ENCODE results near the gene GPR101. TPM values are rescaled to one million over a fixed set of nuclear protein-coding genes. Genes with fewer than 3 reads are reported as not detected.

The GPR101 gene, protein sequence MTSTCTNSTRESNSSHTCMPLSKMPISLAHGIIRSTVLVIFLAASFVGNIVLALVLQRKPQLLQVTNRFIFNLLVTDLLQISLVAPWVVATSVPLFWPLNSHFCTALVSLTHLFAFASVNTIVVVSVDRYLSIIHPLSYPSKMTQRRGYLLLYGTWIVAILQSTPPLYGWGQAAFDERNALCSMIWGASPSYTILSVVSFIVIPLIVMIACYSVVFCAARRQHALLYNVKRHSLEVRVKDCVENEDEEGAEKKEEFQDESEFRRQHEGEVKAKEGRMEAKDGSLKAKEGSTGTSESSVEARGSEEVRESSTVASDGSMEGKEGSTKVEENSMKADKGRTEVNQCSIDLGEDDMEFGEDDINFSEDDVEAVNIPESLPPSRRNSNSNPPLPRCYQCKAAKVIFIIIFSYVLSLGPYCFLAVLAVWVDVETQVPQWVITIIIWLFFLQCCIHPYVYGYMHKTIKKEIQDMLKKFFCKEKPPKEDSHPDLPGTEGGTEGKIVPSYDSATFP
- total RNA-seq, result not detected in 2 replicates

DNA sequence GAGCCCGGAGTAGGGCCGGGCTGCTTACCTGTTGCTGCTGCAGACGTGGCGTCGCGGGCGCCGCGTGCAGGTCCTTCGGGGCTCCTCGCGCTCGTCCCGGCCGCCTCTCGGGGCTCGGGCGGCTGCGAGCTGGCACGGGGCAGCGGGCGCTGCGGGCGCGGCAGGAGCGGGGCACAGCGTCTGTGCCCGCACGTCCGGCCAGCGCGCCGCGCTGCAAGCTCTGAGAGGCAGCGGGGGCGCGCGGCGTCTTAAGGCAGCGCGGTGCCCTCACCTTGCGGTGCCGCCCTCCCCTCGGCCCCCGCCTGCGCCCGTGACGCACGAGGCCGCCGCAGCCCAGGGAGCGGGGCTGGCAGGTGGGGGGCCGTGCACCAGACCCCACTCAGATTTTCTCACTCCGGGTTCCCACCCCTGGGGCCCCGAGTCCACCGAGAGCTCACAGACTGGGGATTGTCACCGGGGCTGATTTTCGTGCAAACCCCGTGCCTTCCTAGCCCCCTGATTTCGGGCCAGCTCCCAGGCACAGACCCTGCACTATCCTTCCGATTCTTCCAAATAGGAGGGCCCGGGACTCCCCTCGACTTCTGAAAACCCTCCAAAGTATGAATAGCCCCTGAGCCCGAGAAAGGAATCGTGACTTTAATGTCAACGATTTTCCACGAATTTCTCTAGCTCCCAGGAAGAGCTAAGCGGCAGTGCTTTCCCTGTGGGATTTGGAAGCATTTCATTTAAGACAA is at the start of gene GPR101:
Gene GPR101, minus strand, starts transcription at position 222 of the 734 bp plus-strand sequence. CDS start 2,321 bp downstream, outside the sequence.

Other genes starting within 250 kb of the GPR101 start
- gene RBMX, start 153.3 kb downstream of the GPR101 start, total RNA-seq, result 229 and 245 TPM in 2 replicates

All from epithelial cell of umbilical artery (primary cell).